Esophagus muscularis mucosa (tissue), 4 donors: Measurements from ENCODE around the gene BCL11A.

ENCODE experiments used
- EP300 ChIP-seq: sonication (generic); formaldehyde crosslinking; IDR thresholded peaks from one replicate; pipeline ENCODE4 v1.6.1; 2017; ENCODE audit warnings: antibody characterized with exemption
- POLR2A ChIP-seq: fragments of 450-650 bp; IDR thresholded peaks from one replicate; pipeline ENCODE4 v1.6.1; 2017; ENCODE audit warnings: antibody characterized with exemption, moderate library complexity, mild to moderate bottlenecking, low read depth
- POLR2AphosphoS5 ChIP-seq, 2 donors: sonication (generic); formaldehyde crosslinking; IDR thresholded peaks; one replicate each; pipeline ENCODE4 v1.6.1; 2017; ENCODE audit warnings: antibody characterized with exemption in 2 of 2
- TF ChIP-seq, protein P1 (sequence below), 3 experiments: fragments of 200-600 bp in 2 of 3; fragments of 450-650 bp in 1 of 3; sonication (generic) in 2 of 3; IDR thresholded peaks; one replicate each; pipeline ENCODE4 v1.5.1; 2017 to 2019; ENCODE audit warnings: antibody characterized with exemption in 3 of 3, mild to moderate bottlenecking in 2 of 3, moderate library complexity in 1 of 3

DNA sequence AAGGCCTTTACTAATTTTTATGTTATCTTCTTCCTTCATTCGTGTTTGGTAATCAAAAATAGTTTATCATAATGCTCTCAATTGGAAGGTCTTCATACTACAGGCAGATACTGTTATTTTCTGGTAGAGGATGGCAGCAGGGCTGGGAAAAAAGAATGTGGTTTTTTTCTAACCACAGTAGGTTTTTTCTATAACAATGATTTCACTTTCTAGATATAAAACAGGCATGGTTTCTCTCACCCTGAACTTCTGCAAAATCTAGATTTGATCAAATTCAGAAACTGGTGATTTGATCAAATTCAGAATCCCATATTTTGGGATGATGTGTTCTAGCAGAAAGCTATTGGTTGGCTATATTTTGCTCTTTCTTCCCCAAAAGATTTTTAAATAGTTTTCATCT is 27.6 kb downstream of the BCL11A start:
- TF ChIP-seq POLR2AphosphoS5 (IDR thresholded peaks at IDR 0.05): no peak
- TF ChIP-seq, protein P1, sequence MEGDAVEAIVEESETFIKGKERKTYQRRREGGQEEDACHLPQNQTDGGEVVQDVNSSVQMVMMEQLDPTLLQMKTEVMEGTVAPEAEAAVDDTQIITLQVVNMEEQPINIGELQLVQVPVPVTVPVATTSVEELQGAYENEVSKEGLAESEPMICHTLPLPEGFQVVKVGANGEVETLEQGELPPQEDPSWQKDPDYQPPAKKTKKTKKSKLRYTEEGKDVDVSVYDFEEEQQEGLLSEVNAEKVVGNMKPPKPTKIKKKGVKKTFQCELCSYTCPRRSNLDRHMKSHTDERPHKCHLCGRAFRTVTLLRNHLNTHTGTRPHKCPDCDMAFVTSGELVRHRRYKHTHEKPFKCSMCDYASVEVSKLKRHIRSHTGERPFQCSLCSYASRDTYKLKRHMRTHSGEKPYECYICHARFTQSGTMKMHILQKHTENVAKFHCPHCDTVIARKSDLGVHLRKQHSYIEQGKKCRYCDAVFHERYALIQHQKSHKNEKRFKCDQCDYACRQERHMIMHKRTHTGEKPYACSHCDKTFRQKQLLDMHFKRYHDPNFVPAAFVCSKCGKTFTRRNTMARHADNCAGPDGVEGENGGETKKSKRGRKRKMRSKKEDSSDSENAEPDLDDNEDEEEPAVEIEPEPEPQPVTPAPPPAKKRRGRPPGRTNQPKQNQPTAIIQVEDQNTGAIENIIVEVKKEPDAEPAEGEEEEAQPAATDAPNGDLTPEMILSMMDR (IDR thresholded peaks at IDR 0.05): no peak
- no peak for TF ChIP-seq POLR2A
- no peak for TF ChIP-seq EP300
